Measurements from ENCODE around the gene RIMS1.

Gene RIMS1

DNA sequence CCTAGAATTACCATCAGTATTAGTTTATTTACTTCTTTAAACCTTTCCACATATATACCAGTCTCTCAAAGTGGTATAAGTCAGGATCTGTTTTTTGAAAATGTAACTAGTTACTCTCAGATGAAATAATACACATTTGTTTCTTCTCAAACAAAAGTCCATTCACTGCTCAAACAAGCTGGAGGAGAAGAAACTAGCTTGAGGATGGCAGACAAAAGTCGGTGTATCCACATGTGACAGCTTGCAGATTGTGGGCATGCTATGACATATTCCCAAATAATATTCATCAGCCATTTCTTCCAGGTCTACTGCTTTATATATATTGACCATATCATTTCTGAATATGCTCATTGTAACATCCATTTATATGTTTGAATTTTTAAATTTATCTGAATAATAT is 538.1 kb downstream of the RIMS1 start:
- TF ChIP-seq, protein P1, sequence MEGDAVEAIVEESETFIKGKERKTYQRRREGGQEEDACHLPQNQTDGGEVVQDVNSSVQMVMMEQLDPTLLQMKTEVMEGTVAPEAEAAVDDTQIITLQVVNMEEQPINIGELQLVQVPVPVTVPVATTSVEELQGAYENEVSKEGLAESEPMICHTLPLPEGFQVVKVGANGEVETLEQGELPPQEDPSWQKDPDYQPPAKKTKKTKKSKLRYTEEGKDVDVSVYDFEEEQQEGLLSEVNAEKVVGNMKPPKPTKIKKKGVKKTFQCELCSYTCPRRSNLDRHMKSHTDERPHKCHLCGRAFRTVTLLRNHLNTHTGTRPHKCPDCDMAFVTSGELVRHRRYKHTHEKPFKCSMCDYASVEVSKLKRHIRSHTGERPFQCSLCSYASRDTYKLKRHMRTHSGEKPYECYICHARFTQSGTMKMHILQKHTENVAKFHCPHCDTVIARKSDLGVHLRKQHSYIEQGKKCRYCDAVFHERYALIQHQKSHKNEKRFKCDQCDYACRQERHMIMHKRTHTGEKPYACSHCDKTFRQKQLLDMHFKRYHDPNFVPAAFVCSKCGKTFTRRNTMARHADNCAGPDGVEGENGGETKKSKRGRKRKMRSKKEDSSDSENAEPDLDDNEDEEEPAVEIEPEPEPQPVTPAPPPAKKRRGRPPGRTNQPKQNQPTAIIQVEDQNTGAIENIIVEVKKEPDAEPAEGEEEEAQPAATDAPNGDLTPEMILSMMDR (IDR thresholded peaks at IDR 0.05): no peak

GRCh38 chr6:72425003-72425681 is 538.8 kb downstream of the RIMS1 start:
- TF ChIP-seq, protein P1 (IDR thresholded peaks at IDR 0.05): no peak

GRCh38 chr6:72440611-72441010 is 554.3 kb downstream of the RIMS1 start:
- TF ChIP-seq, protein P1 (IDR thresholded peaks at IDR 0.05): no peak

DNA sequence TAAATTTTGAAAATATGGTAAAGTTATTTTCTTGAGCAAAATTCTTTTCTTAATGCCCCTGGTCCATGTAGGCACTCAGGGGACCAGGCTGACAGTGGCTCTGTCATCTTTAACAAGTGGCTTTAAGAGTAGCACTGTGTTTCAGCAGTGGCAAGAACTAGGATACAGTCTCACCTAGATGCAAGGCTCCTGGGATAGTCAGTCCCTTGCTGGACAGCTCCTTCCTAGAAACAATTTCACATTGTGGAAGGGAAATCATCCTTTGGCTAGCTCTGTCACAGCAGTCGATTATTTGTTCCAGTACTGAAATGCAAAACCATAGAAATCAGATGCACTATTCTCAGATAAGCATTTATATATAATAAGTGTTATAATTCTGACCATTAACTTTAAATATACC is 560.1 kb downstream of the RIMS1 start:
- TF ChIP-seq, protein P1 (IDR thresholded peaks at IDR 0.05): no peak
